Stimulated activated CD4-positive, alpha-beta T cell treated with anti-CD3 and anti-CD28 coated beads, Interleukin-4, amount 100 ng/mL, for 1 hour (primary cell): ENCODE results near the gene LMOD3.

ENCODE experiments used
- DNase-seq: peaks from one replicate; pipeline ENCODE4 v3.0.0-alpha.2; 2020

Gene LMOD3

GRCh38 chr3:69090021-69090420, 32.4 kb downstream of the LMOD3 start:
- DNase-seq, result no peak

GRCh38 chr3:69088063-69088462, 34.3 kb downstream of the LMOD3 start:
- no peak for DNase-seq

DNA sequence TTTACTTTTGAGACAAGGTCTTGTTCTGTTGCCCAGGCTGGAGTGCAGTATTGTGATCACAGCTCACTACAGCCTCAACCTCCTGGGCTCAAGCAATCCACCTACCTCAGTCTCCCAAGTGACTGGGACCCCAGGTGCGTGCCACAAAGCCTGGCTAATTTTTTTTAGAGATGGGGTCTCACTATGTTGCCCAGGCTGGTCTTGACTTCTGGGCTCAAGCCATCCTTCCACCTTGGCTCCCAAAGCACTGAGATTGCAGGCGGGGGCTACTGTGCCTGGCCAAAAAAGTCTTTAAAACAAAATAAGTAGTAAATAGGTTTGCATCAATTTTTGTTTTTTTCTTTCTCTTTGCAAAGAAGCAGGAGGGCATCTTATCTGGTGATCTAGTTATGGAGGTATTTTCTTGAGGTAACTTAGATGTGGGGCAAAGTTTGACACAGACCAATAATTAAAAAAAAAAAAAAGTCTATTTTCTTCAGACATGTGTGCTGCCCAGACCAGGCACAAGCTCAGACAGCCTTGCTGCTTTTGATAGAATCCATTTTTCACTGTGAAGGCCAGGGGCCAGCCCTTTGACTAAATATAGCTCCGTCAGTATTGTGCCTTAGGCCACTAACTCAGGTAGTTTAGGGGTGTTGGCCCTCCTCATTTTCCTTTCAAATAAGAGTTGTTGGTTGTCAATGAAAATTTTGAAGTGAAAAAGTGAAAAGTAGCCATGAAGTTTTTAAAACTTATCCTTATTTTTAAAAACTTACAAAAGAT, 35.2 kb downstream of the LMOD3 start:
- no peak for DNase-seq

- peak; percentile 82 for DNase-seq
Observed at GRCh38 chr3:69085833-69086722, 36.3 kb downstream of the LMOD3 start.

DNA sequence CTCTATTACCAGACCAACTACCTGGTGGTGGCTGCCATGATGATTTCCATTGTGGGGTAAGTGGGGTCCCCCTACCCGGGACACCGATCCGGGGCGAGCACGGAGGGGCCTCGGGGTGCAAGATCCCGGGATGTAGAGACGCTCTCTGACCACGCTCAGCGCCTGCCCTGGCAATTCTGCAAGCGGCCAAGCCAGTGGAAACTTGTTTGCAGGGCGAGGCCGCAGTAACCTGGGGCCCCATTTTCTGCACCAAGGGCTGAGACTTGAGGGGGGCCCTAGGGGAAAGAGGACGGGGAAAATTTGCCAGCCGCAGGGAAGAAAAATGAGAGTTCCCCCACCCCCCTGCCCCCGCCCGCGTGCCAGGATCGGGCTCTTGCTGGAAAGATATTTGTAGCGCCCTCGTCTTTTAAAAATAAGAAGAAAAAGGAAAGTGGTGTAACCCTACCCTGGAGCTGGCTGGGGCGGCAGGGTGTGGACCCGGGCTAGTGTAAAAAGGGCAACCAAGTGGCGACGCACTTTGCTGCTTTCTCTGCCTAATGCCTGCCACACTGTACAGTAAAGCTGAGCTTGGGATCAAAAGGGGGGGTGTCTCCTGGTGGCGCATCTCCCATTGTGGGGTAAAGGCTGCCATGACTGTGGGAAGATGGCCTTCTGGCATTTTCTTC, 37.1 kb downstream of the LMOD3 start:
- DNase-seq, result no peak

DNA sequence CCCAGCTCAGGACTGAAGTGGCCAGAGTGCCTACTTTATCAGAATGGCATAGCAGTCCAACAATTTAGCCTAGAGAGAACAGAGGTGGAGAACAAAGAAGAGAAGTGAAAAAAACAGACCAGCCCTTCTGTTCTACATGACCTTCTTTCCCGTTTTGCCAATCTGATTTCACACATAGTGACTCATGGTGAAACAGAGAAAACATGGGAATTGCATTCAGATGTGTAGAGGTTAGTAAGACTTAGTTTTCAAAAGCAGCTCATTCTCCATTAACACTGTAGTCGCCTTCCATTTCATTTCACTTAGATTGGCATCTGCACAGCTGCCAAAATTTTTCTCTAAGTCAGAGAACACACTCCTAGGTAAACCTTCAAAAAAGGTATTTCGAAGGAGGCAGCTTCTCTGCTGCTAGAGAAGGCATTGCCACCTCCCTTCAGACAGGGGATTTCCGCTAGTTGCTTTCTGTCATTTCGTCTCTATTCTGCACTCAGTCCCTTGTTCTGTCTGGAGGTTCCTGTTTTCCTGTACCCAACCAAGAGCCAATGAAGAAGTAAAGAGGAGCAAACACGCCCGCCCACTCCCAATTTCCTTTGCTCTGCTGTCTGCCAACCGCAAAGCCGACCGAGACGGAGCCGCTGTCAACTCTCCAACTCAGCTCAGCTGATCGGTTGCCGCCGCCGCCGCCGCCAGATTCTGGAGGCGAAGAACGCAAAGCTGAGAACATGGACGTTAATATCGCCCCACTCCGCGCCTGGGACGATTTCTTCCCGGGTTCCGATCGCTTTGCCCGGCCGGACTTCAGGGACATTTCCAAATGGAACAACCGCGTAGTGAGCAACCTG, 37.8 kb downstream of the LMOD3 start, which contains the start of gene ARL6IP5:
TSS of gene ARL6IP5 (plus strand) at position 612 of the 842 bp plus-strand sequence. CDS start at position 723, 111 bp downstream.
- peak; percentile 89 for DNase-seq

- DNase-seq, result peak; percentile 63
Observed at GRCh38 chr3:69082805-69083204, 39.6 kb downstream of the LMOD3 start.

DNA sequence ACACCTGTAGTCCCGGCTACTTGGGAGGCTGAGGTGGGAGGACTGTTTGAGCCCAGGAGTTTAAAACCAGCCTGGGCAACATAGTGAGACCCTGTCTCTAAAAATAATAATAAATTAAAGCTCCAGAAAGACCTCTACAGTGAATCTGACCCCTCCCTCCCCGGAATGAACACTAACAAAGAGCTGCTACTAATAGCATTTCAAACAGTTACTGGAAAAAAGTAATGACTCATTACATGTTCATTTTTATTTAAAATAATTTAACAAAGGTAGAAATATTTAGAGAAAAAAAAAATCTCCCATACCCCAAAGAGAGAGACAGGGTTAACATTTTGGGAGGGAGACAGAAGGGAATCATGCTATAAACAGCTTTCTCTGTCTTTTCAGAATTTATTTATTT, 40.0 kb downstream of the LMOD3 start:
- no peak for DNase-seq

- DNase-seq, result no peak
Observed at GRCh38 chr3:69081583-69082262, 40.7 kb downstream of the LMOD3 start.

GRCh38 chr3:69080233-69080920, 42.0 kb downstream of the LMOD3 start, which contains the start of gene UBA3:
Gene UBA3 (minus strand): TSS chr3:69080365. CDS start chr3:69080353, 12 bp downstream.
- DNase-seq, result peak; percentile 96

DNA sequence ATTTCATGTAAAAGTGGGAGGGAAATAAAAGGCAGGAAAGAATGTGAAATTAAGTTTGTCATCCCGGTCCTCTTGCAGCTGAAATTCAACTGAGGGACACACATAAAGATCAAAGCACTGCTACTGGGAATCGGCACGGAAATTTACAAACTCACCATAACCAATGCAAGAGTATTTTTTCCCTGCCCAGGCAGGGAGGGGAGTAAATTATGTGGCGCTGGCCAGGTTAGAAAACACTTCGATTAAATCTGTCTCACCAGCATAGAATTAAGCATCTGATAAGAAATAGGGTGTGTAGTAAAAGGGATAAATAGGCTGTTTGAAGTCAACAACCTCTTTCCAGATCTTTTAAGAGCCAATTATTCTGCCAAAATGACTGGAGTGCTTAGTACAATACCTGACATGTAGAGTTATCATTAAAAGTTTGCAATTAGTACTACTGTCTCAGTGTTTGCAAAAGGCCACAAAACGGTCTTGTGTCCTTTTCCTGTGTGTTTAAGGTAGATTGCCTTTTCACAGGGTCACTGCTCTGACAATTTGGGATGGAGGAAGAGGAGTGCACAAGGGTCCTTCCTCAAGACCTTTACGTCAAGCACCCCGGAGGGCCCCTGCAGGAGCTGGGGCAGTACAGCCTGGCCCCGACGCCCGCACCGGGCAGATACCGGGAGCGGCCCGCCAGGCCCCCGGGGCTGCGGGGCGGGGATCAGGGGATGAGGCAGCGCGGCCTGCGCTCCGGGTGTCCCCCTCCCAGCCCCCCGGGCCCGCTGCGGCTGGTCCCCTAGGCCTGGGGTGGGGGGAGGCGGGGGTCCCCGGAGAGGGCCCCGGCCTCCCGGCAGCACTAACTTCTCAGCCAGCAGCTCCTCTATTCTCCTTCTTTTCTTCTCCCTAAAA, 42.9 kb downstream of the LMOD3 start:
- DNase-seq, result no peak

GRCh38 chr3:69072928-69073327, 49.5 kb downstream of the LMOD3 start:
- no peak for DNase-seq

DNA sequence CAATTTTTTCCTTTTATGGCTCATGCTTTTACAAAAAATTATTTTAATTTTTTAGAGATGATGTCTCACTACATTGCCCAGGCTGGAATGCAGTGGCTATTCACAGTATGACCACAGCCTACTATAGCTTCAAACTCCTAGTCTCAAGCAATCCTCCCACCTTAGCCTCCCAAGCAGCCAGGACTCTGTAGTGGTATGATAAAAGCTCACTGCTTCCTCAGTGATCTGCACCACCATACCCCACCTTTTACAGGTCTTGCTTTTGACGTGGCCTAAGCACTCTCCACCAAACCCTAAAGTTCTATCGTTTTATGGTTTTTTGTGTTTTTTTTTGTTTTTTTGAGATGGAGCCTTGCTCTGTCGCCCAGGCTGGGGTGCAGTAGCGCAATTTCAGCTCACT, 56.3 kb downstream of the LMOD3 start:
- no peak for DNase-seq

DNA sequence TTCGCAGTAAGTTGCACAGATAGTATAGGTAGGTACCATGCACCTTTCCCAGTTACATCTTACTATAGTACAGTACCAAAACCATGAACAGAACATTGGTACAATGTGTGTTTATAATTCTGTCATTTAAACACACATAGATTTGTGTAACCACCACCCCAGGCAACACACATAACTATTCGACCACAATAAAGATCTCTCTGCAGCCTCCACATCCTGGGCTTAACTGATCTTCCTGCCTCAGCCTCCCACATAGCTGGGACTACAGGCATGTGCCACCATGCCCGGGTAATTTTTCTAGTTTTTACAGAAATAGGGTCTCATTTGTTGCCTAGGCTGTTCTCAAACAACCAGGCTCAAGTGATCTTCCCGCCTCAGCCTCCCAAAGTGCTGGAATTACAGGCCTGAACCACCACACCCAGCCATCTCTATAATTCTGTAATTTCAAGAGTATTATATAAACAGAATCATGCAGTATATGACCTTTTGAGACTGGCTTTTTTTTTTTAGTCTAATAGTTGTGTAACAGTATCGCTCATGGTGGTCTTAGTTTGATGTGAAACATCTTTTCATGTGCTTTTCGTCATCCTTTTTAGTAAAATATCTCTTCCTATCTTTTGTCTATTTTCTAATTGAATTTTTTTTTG, 57.0 kb downstream of the LMOD3 start:
- DNase-seq, result no peak

- DNase-seq, result no peak
Observed at GRCh38 chr3:69063636-69064035, 58.8 kb downstream of the LMOD3 start.

GRCh38 chr3:69059688-69060087, 62.7 kb downstream of the LMOD3 start:
- no peak for DNase-seq

GRCh38 chr3:69058947-69059224, 63.5 kb downstream of the LMOD3 start:
- no peak for DNase-seq

GRCh38 chr3:69058180-69058946, 64.0 kb downstream of the LMOD3 start:
- no peak for DNase-seq
